Stimulated activated CD8-positive, alpha-beta memory T cell treated with anti-CD3 and anti-CD28 coated beads, Interleukin-7, amount 100 ng/mL, for 4 hours (primary cell): ENCODE measurements around the gene LAMB4.

ENCODE experiments used
- DNase-seq, 2 donors: peaks; one replicate each; pipeline ENCODE4 v3.0.0-alpha.2; 2020; ENCODE audit warnings: low read depth in 2 of 2

The LAMB4 gene

DNA sequence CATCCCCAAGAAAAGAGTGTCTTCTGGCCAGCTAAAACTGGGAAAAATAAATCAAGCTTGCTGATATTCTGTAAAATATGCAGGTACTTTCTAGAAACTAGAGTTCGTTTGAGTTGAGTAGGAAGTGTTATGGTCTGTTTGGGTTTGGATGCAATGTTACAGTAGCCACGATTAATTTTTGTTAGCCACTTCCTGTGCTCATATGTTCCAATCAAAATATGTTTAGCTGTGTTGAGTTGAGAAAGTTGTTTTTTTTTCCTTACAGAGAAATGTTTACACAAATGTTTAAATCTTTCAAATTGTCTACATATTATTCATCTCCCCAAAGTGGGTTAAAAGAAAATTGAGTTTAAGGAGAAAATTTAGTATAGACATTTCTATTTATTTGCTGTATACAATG lies 115.9 kb downstream of the LAMB4 start:
- DNase-seq = no peak

DNA sequence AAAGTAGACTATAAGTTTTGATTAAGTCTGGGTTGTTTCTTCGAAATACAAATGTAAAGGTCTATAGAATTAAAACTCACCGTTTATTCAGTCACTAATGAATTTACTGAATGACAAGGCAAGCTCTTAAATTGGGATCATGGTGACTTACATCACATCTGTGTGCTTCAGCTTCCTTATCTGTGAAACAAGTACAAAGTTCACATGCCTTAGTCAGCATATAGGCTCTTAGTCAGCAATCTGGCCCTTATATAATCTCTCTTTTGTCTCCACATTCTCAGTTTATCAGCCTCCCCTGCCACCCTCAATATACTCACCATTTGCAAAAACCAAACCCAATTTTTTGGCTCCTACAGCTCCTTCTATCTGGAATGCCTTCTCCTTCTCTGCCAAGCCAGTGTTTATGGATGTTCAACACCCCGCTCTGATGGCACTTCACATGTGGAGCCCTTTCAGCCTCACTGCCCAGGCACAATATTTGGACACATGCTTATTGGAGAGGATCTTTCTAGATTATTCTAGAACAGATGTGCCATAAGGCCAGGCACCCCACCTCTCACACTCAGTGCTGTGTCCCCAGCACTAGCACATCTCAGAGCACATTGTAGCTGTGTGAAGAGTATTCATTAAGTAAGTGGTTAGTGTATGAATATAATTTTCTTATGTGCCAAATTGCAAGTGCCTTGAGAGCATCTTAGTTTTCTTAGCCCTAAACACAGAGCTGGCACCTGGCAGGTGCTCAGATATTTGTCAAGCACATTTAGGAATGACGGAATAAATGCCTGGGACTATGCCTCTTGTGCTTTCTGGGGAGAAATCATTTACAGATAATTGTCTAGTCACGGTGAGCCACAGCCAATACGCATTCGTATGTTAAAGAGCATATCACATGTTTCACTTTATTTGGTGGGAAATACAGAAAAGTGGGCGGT lies 117.4 kb downstream of the LAMB4 start:
- DNase-seq = no peak

DNA sequence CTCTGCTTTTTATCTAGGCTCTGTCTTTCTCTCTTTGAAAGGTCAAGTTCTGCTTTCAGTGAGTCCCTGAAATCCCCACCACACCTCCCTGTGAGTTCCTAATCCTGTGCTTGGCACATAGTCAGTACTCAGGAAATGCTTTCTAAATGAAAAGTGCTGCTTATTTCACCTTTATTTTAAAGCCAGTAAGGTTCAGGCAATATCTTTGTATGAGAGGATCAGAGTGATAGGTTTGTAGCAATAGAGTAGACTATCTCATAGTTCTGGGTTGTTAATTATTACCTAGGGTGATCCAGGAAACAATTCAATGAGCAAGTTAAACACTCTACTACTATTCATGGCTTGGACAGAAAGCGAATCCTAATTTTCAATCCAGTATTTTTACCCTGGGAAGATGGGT lies 119.8 kb downstream of the LAMB4 start:
- DNase-seq = no peak

DNA sequence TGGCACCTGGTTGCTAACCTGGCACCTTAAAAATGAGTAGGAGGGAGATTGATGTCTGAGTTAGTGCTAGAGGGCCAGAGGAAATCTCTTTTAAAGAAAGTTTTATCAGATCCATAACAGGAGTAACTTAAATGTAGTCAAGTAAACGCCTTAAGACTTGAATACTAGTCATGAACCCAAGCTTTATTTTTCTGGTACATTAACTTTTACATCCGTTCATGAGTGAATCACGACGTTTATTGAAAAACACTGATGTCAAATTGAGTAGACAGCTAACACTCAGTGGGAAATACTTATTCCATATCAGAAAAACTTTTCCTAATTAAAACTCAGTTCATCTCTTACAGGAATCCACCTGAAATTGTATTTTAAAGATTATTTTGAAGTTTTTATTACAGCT lies 120.3 kb downstream of the LAMB4 start:
- no peak for DNase-seq

DNA sequence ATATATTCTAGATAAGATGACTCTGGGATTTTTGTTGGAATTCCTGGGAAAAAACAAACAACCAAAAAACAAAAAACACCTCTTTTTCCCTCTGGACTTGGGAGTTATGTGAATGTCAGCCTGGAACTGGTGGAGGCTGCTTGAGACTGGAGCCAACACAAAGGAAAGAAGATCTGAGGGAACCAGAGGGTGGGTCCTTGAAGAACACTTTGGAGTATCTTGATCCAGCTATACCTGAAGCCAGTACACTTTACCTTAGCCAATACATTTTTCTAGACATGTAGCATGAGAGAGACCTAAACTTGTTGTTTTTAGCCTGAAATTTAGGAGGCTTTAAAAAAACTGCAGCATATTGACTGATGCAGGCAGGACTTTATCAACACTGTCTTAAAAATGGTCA lies 121.3 kb downstream of the LAMB4 start:
- no peak for DNase-seq

DNA sequence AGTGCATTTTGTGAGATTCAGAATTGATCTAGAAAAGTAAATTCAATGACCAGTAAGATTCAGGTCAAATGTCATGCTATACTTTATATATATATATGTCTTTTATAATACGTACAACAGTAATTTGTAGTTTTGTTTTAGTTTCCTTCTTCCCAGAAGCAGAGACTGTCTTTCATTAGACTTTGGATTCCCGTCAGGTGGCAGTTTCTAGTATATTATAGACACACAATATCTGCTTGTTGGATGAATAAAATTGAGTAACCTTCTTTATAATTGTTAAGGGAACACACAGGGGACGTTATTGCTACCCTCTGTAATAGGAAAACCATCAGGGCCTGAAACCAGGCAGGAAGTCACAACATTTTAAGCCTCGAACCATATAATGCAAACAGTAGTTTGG lies 121.9 kb downstream of the LAMB4 start:
- DNase-seq = no peak

DNA sequence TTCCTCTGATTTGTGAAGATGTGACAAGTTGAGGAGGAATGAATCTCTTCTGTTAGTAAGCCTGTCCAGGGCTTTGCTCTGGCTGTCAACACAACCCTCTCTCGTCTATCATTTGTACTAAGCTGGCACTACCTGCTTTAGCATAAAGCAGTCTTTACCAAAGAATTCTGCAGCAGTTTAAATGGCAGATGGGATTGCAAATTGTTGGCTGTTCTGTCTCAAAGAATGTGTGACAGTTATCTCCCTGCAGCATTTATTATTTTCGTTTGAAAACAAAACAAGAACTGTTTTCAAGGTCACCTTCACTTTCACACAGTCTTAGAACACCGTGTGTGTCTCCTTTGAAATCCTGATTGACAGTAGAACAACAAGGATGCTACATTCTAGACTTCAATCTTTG lies 122.4 kb downstream of the LAMB4 start:
- no peak for DNase-seq

DNA sequence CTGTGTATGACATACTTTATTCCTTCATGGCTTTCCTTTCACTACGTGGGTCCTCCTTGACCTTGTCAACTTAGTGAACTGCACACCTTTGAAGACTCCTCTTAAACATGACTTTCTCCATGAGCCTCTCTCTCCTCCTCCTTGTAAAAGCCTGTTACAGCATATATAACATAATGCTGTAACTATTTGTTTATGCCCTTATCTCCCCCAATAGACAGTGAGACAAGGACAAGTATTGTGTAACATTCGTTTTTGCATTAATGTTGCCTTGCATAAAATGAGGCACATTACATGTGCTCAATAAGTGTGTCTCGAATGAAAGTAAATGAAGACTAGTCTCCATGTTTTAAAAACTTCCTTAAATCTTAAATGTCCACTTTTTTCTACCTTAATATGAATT lies 122.9 kb downstream of the LAMB4 start:
- no peak for DNase-seq

DNA sequence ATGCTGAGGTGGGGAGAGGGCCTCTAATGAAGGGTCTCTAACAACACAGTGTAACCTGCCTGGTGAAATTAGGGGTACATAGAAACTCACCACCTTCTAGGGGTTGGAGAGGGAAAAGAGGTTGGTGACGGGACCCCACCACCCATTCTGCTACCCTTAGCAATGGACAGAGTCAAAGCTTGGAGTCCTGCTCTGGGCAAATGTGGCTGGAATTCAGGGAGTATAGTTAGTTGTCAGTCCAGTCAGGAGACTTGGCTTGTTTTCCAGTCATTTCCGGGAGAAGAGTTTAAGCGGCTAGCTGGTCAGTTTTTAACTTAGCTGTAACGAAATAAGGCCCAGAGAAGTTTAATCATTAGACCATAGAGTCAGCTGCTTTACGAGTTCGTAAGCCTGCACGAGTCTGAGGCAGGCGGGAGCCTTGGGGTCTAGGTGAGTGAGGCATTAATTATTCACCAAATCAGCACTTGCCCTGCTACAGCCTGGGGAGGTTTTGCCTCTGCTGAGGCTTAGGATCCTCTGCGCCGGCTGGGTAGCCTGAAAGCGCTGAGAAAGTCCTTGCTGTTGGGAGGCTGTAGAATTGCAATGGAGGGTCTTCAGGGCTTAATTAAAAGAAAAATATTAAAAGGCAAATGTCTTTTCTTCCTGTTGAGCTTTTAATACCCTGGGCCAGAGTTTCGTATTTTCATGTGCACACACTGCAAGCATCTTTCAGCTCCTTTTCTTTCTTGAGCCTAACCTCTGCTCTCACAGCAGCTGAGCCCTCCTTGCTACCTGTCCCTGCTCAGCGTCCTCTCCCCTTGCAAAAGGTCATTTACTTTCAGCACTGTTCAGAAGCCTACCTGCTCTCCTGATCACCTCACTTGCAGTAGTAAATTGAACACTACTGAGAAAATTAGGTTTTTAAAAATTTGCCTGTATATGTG lies 125.7 kb downstream of the LAMB4 start:
- DNase-seq = no peak

DNA sequence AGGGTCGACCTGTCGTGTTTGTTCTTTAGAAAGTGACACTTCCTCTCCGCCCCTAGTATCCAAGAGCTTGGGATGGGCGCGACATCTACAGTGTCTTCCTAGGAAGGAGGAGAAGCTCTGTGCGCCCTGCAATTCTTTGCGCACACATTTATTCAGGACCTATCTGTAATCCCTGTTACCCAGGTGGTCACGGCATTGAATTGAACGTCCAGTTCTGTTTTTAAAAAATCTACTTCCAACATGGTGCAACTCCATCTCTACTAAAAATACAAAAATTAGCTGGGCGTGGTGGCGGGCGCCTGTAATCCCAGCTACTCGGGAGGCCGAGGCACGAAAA lies 126.6 kb downstream of the LAMB4 start:
- DNase-seq = no peak

DNA sequence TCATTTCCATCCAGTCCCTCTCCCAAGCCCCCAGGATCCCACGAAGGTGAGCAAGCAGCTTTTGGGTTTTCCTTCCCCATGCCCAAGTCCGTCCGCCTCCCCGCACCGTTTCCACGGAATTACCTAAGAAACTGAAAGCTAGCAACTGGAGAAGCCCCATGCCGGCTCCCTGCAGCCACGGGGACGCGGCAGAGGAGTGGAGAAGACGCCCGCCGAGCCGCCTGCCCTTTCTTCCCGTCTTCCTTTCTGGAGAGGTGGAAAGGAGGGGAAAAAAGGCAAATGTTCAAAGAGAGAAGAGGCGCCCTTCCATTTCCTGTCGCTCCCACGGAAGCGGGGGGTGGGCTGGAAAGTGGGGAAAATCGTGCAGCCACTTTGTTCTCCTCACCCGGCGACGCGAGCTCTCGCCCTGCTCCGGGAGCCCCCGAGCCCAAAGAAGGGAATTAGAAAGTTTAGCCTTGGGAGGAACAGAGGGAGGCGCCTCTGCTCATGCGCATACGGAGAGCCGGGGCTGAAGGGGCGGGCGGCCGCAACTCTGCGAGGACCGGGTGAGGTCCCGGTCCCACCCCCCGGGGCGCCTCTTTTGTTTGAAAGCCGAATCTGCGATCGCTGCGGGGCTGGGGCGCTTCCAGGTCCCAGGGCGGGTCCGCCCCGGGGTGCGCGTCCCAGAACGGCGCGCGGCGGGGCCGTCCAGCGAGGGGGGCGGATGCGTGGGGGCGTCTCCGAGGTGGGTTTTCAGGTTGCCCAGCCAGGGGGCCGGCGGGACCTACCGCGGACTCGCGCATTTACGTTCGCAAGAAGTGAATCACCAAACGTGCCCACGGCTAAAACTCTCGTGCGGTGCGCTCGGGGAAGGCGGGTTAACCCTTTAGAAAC lies 127.2 kb downstream of the LAMB4 start, which contains the start of gene LAMB1:
Gene LAMB1, minus strand, starts transcription at position 436 of the 873 bp plus-strand sequence. Its CDS starts 276 bp downstream, at position 160.
- no peak for DNase-seq

DNA sequence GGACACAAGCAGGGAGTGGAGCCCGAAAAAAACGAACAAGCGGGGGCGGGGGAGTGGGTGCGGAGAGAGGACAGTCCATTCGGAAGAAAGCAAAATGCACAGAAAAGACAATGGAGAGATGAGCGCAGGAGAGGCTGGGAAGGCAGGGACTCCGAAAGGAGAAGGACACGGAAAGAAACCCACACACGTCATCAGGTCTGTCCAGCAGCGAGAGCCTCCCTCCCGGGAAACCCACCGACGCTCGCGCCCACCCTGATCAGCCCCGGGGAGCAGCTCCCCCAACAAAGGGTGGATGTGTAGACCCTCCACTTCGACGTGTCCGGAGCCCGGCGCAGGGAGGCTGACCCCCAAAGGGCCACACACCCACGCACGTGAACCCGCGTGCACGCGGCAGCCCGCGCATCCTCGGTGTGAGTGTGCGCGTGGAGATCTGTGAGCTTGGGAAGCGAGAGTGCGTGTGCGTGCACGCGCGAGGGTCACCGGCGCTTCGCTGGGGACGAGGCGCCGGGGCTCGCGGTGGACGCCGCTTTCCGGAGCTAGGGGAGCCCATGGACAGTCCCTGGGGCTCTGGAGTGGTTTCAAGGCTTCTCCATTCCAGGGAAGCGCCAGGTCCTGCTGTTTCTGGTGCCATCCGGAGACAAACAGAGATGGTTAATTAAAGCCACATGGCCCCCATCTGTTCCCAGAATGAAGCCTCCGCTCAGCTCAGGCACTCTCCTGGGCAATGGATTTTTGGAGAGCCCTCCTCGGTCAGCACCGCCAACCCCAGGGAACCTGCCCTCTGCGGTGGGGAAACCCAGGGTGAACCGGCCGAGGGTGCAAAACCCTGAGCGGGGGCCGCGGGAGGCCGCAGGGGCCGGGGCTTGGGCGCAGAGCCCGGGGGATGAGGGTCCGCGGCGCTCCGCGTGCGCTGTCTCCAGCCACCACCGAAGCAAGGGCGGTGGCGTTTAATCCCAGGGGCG lies 128.1 kb downstream of the LAMB4 start:
- DNase-seq = no peak

DNA sequence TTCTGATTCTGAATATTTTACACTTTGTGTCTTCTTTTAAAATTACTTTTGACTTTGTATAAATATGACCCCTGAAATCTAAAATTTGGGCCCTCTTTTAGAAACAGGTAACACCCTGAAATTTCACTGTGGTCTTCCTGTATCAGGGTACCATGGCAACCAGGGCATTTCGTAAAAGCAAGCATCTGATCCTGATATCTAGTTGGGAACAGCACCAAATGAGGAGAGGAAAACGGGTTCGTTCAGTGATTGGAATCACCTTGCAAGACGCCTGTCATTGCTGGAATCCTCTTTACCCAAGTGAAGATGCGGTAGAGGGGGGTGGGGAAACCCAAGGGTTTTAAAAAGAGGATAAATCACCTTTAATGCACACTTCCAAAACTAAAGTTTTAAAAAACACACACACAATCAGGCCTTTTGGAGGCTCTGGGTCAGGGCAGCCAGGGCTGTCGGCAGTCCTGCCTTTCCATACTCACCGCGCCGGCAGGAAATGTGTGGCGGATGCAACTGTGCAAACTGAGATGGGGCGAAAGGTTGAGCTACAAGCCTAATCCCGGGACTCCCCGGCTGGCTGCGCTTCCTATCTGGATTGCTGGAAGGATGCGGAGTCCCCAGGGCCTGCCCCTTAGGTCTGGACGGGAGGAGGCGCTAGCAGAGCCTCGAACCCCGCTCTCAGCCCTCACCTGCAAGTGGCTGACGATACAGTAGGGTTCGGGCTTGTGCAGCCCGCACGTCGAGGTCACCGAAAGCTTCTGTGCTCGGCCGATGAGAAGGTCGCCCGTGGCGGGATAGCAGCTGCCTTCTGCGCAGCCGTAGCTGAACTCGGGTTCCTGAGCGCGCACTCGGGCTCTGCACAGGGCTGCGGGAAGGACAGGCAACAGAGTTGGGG lies 129.0 kb downstream of the LAMB4 start:
- no peak for DNase-seq

DNA sequence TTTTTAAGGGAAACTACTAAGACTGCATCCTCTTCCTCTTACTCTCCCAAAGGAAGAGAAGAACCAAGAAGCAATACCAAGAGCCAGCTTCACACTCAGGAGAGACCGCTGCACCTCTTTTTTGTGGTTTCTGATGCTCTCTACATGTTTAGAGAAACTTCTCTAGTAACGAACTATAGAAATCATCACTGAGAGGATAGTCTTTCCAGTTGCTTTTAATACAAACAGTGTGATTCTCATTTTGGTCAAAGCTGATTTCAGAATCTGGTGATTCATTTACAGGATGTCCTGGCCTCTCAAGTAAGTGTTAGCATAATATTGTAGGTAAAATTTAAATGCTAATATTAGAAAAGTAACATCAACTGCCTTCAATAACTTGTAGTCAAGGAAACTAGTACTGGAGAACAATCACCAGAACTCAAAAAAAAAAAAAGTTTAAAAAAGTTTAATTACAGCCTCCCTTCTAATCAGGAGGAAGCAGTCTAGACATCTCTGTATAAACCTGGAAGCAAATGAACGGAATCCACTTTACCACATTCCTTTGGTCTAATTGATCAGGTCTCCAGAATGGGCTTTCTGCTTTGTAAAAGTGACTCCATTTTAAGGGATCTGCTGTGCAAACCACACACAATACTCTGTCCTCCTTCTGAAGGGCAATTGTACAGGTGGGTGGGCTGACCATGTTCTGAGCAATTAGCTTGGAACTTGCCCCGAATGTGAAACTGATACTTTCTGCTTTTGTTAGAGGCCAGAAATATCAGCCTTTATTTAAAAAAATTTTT lies 130.2 kb downstream of the LAMB4 start:
- no peak for DNase-seq

DNA sequence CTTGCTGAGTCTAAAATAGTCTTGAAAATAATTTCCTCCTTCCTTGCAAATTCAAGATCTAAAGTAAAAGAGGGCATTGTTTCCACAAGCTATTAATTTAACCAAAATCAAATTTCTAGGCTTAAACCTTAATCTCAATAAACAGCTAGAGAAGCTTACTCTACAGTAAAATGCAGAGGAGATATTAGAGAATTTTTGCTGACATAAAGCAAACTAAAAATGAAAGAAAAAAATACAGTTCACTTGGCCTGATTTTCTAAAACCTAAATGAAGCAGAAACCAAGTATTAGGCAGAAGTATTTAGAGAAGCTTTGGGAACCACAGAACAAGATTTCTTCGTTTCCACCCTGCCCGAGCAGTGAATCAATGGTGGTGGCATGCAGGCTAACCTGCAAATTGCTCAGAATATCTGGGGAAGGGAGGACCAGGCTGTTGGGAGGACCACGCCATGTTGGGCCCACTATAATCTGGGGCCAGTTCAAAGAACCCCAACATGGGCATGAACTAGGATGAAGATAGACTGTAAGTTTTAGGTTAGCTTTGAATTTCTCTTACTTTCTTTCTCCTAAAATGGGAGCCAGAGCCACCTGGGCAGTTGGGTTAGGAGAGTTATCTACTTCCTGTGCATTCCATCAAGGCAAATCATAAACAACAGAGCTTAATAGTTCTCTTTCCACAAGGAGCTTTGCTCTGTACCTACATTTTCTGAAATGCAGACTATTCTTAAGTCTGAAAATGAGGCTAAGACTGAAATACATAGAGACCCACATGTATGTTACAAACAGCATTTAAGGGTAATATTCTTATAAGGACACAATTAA lies 131.3 kb downstream of the LAMB4 start:
- no peak for DNase-seq

DNA sequence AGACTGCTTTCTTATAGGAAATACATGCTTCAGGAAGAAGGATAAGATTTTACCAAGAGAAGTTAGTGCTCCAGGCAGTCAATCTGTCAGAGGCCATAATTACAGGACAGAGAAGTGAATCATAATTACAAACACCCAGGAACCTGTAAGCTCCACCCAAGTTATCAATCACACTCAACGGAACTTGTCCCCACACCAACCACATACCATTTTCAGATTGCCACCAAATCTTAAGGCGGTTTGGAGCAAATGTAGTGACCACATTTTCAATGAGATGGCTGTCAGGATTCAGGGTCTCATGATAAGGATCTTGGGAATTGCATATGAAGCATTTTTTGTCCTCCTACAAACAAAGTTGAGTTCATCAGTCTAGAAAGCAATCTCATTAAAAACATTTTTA lies 132.0 kb downstream of the LAMB4 start:
- no peak for DNase-seq

DNA sequence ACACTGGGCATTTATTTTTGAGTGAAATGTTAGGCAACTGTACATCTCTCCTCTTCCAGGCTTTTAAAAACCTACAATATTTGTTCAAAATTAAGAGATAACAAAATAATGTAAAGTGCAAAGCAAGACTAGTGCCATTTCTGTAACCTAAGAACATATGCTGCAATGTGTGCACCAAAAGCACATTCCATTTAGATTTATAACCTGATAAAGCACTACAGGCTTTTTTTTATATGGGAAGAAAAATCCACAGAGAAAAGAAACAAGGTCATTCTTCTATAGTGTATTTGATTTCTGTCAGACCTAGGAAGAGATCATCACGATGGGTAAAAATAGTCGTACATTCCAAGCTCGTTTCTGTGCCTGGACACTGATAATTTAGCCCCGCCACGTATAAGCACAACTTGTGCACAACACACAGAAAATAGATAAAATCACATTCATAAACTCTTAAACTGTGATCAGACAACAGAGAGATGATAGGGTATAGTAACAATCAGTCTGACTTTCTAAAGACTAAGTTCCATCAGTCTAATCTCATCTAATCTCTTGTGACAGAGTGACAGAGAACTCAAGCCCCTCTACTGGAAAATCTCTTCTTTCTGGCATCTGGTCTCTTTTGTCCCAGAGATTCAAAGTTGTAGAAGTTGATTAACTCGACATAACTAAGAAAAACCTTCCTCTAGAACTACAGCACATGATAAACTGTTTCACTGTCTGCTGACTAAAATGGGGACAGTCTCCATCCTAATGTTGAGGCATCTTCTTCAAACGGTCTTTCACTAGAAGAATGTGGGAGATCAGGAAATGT lies 133.9 kb downstream of the LAMB4 start:
- no peak for DNase-seq
